GM21367 (cell line): ENCODE data around the gene THYN1.
"Not testable (repeated sequence)": the region's sequence is repeated elsewhere in the genome, so short reads cannot be mapped to it uniquely, and the experiment has no call there.

Experiments used
- ATAC-seq: cut with Tn5 transposase; IDR thresholded peaks from one replicate; pipeline ENCODE4 v1.9.1; 2021; ENCODE audit not compliant: unreplicated experiment

THYN1 gene

DNA sequence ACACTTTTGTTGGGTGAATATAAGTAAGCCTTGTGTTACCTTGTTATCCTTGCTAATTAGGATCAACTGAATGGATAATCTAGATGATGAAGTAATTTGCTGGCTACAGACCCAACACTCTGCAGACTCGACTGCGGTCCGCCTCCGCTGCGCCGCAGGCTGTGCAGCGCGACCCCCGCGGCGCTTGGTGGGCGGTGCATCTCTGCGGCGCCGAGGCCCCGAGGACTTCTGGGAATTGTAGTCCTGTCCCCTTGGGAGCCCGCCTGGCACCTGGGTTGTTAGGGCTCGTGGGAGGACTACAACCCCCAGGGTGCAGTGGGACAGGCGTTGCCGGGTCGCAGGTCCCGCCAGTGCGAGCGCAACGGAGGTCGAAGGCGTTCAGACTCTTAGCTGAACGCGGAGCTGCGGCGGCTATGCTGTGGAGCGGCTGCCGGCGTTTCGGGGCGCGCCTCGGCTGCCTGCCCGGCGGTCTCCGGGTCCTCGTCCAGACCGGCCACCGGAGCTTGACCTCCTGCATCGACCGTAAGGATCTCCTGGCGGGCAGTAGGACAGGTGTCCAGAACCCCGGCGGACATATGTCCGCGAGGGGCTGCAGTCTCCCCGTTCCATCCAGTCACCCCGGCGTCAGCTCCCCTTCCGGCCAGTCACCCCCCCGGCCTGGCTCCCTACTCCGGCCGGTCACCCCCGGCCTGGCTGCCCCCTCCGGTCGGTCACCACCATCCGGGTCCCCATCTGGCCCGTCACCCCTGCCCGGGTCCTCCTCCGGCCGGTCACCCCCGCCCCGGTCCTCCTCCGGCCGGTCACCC is at the start of gene THYN1, which contains the start of gene ACAD8:
TSS of gene THYN1 (minus strand) at position 165 of the 806 bp plus-strand sequence. CDS start 470 bp downstream, outside the sequence.
TSS of gene ACAD8 (plus strand) at position 381 of the 806 bp plus-strand sequence. CDS start at position 414, 33 bp downstream.
- peak; percentile 99 for ATAC-seq

DNA sequence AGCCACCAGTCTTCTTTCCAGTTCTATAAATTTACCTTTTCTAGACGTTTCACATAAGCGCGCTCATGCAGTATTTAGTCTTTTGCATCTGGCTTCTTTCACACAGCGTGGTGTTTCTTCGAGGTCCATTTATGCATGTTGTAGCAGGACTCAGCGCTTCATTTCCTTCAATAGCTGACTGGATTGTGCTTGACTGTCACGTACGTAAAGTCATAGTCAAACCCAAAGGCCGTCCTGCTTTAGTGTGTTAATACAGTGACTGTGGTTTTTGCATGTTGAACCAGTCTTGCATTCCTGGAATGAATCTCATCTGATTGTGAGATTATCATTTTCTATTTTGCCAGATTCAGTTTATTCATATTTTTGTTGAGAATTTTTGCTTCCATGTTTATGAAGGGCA is 41.5 kb upstream of the THYN1 start:
- no peak for ATAC-seq

DNA sequence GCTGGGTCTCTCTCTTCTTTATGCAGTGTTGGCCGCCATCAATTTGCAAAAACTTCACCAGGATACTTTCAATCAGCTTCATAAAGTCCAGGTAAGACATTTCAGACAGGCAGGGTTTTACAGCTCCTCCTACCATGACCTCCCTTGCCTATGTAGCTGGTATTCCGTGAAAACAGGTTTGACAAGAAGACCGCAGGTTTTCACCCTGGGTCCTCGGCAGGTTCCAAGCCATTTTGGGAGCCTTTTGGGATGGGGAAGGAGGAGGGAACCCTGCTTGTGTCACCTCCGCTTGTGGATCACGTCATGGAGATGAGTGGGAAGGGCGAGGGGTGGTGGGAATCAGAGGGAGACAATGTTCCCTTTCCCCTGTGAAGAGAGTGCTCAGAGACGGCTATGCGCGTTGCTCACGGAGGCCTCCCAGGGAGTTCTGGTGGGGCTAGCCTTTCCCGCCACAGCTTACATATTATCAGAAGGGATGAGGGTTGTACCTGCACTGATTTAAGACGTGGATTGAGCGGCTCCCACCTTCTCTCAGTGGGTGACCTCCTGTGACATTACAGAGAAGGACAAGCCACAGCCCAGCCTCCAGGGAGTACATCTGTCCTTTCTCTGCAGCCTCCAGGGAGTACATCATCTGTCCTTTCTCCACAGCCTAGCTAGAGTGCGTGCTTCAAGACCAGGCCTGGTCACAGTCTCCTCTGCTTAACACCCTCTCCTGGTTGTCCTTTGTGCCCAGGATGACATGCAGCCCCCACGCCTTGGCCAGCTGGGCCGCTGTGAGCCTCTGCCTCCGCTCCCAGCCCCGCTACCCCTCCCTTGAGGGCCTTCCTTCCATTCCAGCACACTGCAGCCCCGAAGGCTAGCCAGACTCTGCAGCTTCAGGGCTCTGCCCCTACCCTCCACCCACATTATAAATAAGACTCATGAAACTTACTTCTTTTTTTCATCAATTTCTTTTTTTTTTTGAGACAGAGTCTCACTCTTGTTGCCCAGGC is 40.3 kb upstream of the THYN1 start:
- no peak for ATAC-seq

DNA sequence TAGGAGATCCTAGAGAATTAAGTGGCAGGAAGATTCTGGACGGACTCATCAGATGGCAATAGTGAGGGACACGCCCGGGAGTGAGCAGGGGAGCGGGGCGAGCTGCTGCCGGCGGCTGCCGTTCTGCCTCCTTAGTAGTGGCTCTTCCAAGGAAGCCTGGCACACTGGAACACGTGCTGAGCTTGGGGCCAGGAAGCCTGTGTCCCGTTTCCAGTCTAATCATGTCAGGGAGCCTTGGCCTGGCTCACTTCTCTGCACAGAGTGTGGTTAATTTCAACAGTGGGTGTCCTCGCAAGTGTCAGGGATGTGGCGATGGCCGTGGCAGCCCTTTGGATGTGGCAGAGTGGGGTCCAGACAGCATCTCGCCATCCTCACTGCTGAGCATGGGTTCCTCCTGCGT is 39.5 kb upstream of the THYN1 start:
- no peak for ATAC-seq

DNA sequence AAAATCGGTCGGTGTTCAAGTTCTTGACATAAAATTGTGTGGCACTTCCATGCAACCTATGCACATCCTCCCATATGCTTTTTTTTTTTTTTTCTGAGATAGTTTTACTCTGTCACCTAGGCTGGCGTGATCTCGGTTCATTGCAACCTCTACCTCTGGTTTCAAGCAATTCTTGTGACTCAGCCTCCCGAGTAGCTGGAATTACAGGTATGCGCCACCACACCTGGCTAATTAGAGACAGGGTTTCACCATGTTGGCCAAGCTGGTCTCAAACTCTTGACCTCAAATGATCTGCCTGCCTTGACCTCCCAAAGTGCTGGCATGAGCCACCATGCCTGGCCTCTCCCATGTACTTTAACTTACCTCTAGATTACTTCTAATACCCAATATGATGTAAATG is 38.0 kb upstream of the THYN1 start:
- no peak for ATAC-seq

DNA sequence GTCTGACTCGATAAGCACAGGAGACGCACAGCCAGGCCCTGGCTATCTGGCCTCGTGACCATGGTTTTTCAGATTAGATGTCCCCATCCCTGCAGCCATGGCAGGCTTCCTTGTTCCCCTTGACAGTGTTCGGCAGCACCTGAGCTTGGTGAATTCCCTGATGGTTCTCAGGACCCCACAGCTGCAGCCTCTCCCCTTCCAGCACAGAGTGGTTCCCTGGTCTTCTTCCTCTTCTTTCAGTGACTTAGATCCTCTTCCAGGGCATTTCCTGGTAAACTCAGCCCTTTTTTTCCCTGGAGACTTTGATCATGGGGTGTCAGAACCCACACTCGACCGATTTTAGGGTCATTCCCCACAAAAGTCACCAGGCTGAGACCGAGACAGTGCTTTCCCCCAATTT is 37.5 kb upstream of the THYN1 start:
- no peak for ATAC-seq

DNA sequence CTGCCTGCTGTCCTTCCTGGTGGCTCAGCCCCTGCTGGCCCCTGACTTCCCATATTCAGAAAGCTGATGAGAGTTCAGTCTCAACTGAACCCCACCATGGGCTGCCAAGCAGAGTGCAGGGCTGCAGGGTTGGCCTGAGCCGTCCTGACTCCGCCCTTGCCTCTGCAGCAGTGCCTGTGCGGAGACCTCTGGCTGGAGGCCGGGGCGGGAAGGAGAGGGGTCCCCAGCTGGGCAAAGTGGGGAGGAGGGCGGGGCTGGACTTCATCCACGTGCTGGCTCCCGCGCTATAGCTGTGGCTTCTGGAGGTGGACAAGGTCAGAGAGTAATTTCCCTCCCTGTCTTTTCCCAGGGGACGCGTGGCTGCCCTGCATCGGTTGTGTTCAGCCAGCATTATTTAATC is 36.6 kb upstream of the THYN1 start:
- ATAC-seq, result no peak

DNA sequence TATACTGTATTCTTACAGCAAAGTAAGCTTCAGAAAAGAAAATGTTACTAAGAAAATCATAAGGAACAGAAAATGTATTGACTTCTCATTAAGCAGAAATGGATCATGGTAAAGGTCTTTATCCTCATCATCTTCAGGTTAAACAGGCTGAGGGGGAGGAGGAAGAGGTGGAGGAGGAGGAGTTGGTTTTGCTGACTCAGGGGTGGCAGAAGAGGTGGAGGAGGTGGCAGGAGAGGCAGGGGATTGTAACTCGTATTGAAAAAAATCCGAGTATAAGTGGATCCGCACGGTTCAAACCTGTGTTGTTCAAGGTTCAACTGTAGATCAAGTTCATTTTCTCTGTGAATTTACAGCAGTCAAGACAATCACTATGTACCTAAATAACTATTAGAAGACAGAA is 36.0 kb upstream of the THYN1 start:
- ATAC-seq, result no peak

DNA sequence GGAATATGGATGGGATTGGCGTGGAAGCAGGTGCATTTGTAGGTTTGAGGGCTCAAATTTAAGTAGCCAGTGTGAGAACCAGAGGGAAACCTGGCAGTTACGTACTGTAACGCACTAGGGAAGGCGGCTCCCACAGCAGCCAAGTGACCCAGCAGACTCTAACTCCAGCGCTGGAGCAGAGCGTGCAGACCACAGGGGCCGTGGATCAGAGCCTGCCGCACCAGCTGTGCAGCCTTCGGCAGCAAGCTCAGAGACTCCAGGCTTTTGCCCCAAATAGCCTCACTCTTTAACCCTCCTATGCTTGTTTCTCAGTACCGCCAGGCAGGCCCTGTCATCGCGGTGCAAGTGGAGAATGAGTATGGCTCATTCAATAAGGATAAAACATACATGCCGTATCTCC is 35.3 kb upstream of the THYN1 start:
- no peak for ATAC-seq

DNA sequence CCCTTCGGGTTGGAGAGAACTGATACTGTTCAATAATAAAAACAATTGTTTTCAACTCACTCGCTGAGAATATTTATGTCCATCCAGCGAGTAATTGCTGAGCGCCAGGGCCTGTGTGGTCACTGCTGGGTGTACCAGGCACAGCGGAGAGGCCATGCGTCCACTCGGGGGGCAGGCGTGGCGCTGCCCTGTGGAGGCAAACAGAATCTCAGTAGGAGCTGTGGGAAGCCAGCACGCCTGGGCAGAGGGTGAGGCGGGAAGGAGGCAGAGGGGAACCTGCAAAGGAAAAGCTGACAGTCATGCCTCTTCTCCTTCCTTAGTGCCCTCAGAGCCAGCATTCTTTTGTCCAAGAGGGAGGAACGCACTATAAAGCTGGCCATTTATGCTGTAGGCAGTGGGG is 34.4 kb upstream of the THYN1 start:
- ATAC-seq, result no peak

DNA sequence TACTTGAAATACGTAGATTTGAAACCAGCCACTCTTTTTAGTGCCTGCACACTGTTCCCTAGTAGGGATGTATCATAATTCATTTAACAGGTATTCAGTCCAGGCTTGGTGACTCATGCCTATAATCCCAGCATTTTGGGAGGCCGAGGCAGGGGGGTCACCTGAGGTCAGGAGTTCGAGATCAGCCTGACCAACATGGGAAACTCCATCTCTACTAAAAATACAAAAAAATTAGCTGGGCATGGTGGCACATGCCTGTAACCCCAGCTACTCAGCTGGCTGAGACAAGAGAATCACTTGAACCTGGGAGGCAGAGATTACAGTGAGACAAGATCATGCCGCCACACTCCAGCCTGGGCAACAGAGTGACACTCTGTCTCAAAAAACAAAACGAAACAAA is 31.2 kb upstream of the THYN1 start:
- not testable (repeated sequence) for ATAC-seq

DNA sequence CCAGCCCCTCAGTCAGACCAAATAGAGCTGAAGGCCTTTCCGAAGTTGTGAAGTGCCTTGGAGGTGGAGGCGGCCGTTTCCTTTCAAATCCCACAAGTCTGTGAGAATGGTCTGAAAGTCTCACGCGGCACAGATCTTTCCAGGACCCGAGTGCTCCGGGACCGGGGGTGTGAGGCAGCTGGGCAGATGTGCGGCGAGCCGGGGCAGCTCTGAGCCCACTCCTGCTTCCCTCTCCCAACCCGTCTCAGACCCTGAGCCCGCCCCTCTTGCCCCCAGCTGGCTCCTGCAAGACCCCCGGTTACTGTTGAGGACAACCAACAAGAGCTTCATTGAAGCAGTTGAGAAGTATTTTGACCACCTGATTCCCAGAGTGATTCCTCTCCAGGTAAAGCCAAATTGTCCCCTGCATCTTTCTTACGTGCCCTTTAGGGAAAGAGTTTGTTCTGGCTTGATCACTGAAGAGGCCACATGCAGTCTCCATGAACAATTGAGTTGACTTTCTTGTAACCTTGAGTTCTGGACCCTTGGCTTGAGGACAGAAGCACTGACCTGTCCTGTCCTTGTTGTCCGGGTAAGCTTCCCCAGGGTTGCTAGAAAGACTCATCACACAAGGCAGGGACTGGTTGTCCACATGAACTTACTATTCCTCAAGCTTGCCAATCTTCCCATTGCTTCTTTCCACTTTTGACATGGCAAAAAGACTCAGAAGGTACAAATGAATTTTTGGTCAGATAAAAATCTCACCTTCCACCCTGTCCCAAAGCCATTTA is 30.5 kb upstream of the THYN1 start:
- ATAC-seq, result no peak

DNA sequence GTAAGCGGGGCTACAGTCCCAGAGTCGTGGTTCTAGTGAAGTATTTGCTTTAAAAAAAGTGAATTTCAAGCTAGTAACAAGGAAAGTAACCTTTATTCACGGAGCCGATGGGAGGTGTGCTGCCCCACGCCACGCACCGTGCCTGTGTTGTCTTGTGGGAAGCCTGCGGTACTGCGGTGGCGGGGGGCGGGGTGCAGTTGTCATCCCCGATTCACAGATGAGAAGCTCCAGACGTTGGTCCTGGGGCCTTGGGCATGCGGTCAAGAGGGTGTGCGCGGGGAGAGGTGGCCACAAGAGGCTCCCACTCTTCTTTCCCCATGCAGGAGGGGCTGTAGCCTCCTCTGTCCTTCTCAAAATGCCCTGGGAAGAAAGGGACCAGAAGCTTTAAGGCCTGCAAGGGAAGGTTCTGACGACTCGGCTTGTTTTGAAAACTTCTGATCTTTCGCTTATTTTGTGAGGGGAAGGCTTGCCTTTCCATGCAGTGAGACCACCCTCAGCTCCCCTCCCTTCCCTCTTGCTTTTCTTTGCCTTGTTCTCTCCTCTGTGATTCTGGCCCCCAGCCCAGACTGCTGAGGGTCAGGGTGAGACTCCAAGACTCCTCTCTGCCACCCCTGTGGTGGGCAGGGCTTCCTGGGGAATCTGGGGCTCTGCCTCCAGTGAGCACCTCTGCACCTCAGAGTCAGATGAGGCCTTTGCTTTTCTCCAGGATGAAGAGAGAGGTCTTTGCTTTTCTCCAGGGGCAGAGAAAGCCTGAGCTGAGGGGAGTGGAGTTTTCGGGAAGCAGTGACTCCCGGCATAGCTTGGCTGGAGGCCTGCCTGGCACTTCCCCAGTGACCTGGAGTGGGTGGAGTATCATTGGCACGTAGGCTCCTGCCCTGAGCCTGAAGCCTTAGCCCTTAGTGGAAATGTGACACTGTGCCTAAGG is 29.2 kb upstream of the THYN1 start:
- no peak for ATAC-seq

DNA sequence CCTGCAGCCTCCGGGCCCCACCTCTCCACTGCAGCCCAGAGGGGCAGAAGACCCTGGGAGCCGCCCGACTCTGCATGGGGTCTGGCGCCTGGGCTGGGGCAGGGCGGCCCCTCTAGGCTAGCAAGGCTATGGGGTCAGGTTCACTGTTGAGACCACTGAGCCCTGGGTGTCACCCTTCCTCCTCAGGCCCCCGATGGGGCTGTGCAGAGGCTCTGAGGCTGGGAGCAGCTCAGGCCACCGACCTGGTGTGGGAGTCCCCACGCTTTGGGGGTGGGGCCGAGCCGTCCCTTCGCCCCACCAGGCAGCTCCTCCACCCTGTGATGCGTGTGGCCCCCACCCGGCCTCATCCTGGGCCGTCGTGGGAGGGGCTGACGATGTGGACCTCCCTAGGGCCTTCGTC is 28.5 kb upstream of the THYN1 start:
- ATAC-seq, result not testable (repeated sequence)

DNA sequence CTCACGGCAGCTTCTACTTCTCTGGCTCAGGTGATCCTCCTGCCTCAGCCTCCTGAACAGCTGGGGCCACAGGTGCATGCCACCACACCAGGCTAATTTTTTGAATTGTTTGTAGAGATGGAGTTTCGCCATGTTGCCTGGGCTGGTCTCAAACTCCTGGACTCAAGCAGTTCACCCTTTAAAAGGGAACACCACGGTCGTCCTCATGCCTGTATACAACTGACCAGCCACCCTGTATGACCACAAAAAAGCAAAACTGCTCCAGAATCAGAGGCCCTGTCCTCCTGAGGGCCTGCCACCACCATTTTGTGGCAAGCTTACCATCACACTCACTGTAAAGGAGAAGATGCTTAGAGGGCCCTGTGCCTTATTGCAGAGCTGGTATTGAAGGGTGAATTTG is 25.2 kb upstream of the THYN1 start:
- ATAC-seq, result no peak

DNA sequence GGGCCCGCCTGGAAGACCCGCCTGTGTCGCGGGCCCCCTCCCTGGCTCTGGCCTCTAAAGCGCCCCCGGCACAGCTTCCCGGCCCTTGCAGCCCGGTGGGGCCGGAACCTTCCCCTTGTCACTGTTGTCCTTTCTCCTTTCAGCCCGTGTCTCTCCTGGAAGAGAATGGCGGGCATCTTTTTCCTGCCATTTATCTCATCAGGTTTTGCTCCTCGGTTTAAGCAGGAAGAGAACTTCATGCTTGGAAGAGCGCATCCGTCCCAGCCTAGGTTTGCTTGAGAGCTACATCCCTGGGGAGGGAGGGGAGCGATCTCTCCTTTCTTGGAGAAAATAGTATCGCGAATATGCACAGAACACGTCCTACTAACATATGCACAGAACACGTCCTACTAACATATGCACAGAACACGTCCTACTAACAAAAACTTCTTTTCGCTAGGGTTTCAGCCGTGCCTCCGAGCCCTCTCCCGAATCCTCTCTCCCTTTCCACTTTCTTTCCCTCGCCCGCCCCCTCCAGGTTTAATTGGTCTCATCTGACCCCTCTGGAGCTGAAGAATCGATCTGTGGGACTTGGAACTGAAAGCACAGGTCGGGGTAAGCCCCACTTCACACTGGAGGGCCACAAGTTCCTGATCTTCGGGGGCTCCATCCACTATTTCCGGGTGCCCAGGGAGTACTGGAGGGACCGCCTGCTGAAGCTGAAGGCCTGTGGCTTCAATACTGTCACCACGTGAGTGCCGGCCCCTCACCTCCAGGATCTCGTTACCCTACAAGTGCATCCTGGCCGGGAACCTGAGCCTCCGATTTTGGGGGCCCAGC is 24.2 kb upstream of the THYN1 start:
- no peak for ATAC-seq

DNA sequence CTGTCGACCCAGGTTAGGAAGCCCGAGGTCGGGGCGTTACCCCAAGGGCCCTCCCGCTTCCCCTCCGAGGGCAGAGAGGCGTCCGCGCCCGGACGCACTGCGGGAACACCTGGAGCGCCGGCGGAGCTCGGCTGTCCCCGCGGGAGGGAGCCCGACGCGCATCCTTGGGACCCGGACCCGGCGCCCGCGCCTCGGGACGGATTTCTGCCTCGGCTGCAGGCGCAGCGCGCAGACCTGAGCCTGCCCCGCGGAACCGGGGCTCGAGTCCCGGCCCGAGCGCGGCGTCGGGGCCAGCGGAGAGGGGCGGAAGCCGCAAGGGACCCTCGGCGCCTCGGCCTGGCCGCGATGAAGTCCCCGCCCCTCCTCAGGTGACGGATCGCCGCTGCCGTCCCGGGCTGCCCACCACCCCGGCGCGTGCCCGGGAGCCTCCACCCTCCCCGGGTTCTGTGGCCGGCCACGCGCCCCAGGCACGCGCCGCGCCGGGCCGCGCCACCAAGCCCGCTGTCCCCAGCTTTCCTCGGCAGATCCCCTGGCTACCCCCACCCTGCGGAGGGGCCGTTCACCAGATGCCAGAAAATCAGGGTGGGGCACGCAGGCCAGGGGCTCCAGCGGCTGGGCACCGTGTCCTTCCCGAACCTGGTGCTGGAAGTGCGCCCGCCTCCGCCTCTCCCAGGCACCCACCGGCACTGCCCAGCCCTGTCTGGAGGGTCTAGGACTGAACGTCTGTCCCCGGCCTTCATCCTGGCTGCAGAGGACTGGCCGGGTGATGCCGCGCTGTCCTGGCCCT is 23.4 kb upstream of the THYN1 start:
- ATAC-seq, result no peak
